ENCODE results near the gene SMARCC1. TPM values are rescaled to one million over a fixed set of nuclear protein-coding genes. Genes with fewer than 3 reads are reported as not detected.
A peak's percentile ranks its signal among the peaks of the same experiment; 100 is the strongest.

The SMARCC1 gene
- total and polyA plus RNA-seq, 4 experiments from 2014 or later = 29.5 to 101 (median 72.7) TPM

- ChIA-PET POLR2A (ENCODE audit: partially characterized antibody) (no interaction called here), CTCF (ENCODE audit: partially characterized antibody) (interaction anchor here (1.1 kb wide), 1 partner anchor 10 kb away, joined by 3 read pairs; no protein-coding TSS in a partner anchor)
- no peaks in the 10 kb centered on the region for H3K27me3 ChIP-seq (ENCODE audit: insufficient read depth, low read length)
- Mint-ChIP-seq H3K27me3 (no peaks in the 10 kb centered on the region), H3K9me3 (peaks cover 0 to 2% (median 0%) of the 10 kb centered on the region in 8 donors), H3K36me3 (no peaks in the 10 kb centered on the region), H3K4me1 (peaks cover 0 to 1% (median 0%) of the 10 kb centered on the region in 4 donors), H3K4me3 (peak overlapping the region in 1 of 8 donors; percentile 46), H3K27ac (no peak overlapping the region)
- no peak overlapping the region for H3K27ac ChIP-seq (ENCODE audit: low read depth, low read length)
- intact Hi-C loops (cut with micrococcal nuclease) = no loop called here
- no peaks in the 10 kb centered on the region for H3K4me1 ChIP-seq (ENCODE audit: insufficient read depth, low read length)
- no peaks in the 10 kb centered on the region for H3K36me3 ChIP-seq (ENCODE audit: insufficient read depth, low read length)
- no peaks in the 10 kb centered on the region for H3K9me3 ChIP-seq (ENCODE audit: control insufficient read depth in 1 of 2, low read length in 2 of 2)
- H3K4me3 ChIP-seq (ENCODE audit: low read length in 2 of 2) = no peak overlapping the region
- no peak for DNase-seq
Observed at GRCh38 chr3:47791193-47791855, 9.6 kb upstream of the SMARCC1 start.

- Histone ChIP-seq H3K36me3 (ENCODE audit: insufficient read depth, low read length) (no peaks in the 10 kb centered on the region), H3K9me3 (ENCODE audit: control insufficient read depth in 1 of 2, low read length in 2 of 2) (no peaks in the 10 kb centered on the region), H3K27me3 (ENCODE audit: insufficient read depth, low read length) (no peaks in the 10 kb centered on the region), H3K4me3 (ENCODE audit: low read length in 2 of 2) (no peak overlapping the region), H3K4me1 (ENCODE audit: insufficient read depth, low read length) (peaks cover 29% of the 10 kb centered on the region), H3K27ac (ENCODE audit: low read depth, low read length) (no peak overlapping the region)
- no peak for DNase-seq
- H3K4me1 Mint-ChIP-seq = peaks cover 16 to 33% (median 22%) of the 10 kb centered on the region in 4 donors
- ChIA-PET POLR2A (ENCODE audit: partially characterized antibody) (interaction anchor here (1.0 kb wide), 1 partner anchor 270 kb away, joined by 3 read pairs; the partner anchor contains the start of gene ELP6), CTCF (ENCODE audit: partially characterized antibody) (interaction anchor here (0.9 kb wide), 1 partner anchor 263 kb away, joined by 3 read pairs; no protein-coding TSS in a partner anchor)
- no peaks in the 10 kb centered on the region for H3K9me3 Mint-ChIP-seq
- peak overlapping the region in 1 of 8 donors; percentile 54 for H3K4me3 Mint-ChIP-seq
- intact Hi-C loops (cut with micrococcal nuclease) = loop anchor here (5.0 to 10.0 kb wide), 2 partner anchors 41 to 199 kb away; no protein-coding TSS in a partner anchor
- peak overlapping the region in 4 of 7 donors; percentile 37 to 65 (median 46) for H3K27ac Mint-ChIP-seq
- H3K36me3 Mint-ChIP-seq = peaks cover 0 to 14% of the 10 kb centered on the region in 2 donors
- no peaks in the 10 kb centered on the region for H3K27me3 Mint-ChIP-seq
Observed at GRCh38 chr3:47783673-47784072, 2.0 kb upstream of the SMARCC1 start.

- Histone ChIP-seq H3K4me1 (ENCODE audit: insufficient read depth, low read length) (peaks cover 39% of the 10 kb centered on the region), H3K4me3 (ENCODE audit: low read length in 2 of 2) (peak overlapping the region; percentile 71 to 91), H3K9me3 (ENCODE audit: control insufficient read depth in 1 of 2, low read length in 2 of 2) (no peaks in the 10 kb centered on the region), H3K27me3 (ENCODE audit: insufficient read depth, low read length) (no peaks in the 10 kb centered on the region), H3K36me3 (ENCODE audit: insufficient read depth, low read length) (no peaks in the 10 kb centered on the region), H3K27ac (ENCODE audit: low read depth, low read length) (peak overlapping the region; percentile 96)
- Mint-ChIP-seq H3K4me1 (peaks cover 16 to 33% (median 21%) of the 10 kb centered on the region in 4 donors), H3K27me3 (no peaks in the 10 kb centered on the region), H3K27ac (peak overlapping the region; percentile 95 to 99 (median 99)), H3K4me3 (peak overlapping the region; percentile 90 to 97 (median 94)), H3K9me3 (no peaks in the 10 kb centered on the region), H3K36me3 (peaks cover 0 to 14% of the 10 kb centered on the region in 2 donors)
- DNase-seq = no peak
- ChIA-PET CTCF (ENCODE audit: partially characterized antibody) (interaction anchor here (0.9 kb wide), 1 partner anchor 262 kb away, joined by 3 read pairs; no protein-coding TSS in a partner anchor), POLR2A (ENCODE audit: partially characterized antibody) (interaction anchor here (1.0 to 1.3 kb wide), 2 partner anchors 13 to 269 kb away, joined by 3 to 7 read pairs; partner anchors contain the start of gene ELP6)
- intact Hi-C loops (cut with micrococcal nuclease) = loop anchor here (5.0 to 10.0 kb wide), 2 partner anchors 40 to 198 kb away; no protein-coding TSS in a partner anchor
Observed at GRCh38 chr3:47782446-47783308, 984 bp upstream of the SMARCC1 start.

GRCh38 chr3:47780741-47781684 is 680 bp downstream of the SMARCC1 start:
- Mint-ChIP-seq H3K27me3 (no peaks in the 10 kb centered on the region), H3K36me3 (peaks cover 0 to 14% of the 10 kb centered on the region in 2 donors), H3K27ac (peak overlapping the region; percentile 89 to 99 (median 97)), H3K4me3 (peak overlapping the region; percentile 92 to 97 (median 93)), H3K4me1 (peaks cover 16 to 33% (median 25%) of the 10 kb centered on the region in 4 donors), H3K9me3 (no peaks in the 10 kb centered on the region)
- no peaks in the 10 kb centered on the region for H3K27me3 ChIP-seq (ENCODE audit: insufficient read depth, low read length)
- H3K9me3 ChIP-seq (ENCODE audit: control insufficient read depth in 1 of 2, low read length in 2 of 2) = no peaks in the 10 kb centered on the region
- peak in 4 of 5 donors; percentile 65 to 87 (median 69) for DNase-seq
- peak overlapping the region; percentile 67 to 91 for H3K4me3 ChIP-seq (ENCODE audit: low read length in 2 of 2)
- peak overlapping the region; percentile 96 for H3K27ac ChIP-seq (ENCODE audit: low read depth, low read length)
- POLR2A ChIA-PET (ENCODE audit: partially characterized antibody) = interaction anchor here (0.8 to 2.2 kb wide), 13 partner anchors 7 to 308 kb away, joined by 3 to 9 read pairs (median 4); partner anchors contain the start of genes DHX30, ELP6 and SCAP
- no peaks in the 10 kb centered on the region for H3K36me3 ChIP-seq (ENCODE audit: insufficient read depth, low read length)
- CTCF ChIA-PET (ENCODE audit: partially characterized antibody) = interaction anchor here (1.2 kb wide), 1 partner anchor 260 kb away, joined by 3 read pairs; no protein-coding TSS in a partner anchor
- intact Hi-C loops (cut with micrococcal nuclease) = loop anchor here (1.0 to 10.0 kb wide), 6 partner anchors 8 to 400 kb away; partner anchors contain the start of genes DHX30, ELP6 and PTPN23
- H3K4me1 ChIP-seq (ENCODE audit: insufficient read depth, low read length) = peaks cover 39% of the 10 kb centered on the region

GRCh38 chr3:47778746-47779145 is 2.9 kb downstream of the SMARCC1 start:
- peaks cover 44% of the 10 kb centered on the region for H3K4me1 ChIP-seq (ENCODE audit: insufficient read depth, low read length)
- peaks cover 0 to 18% of the 10 kb centered on the region in 2 donors for H3K36me3 Mint-ChIP-seq
- peaks cover 20 to 43% (median 32%) of the 10 kb centered on the region in 4 donors for H3K4me1 Mint-ChIP-seq
- H3K9me3 ChIP-seq (ENCODE audit: control insufficient read depth in 1 of 2, low read length in 2 of 2) = no peaks in the 10 kb centered on the region
- H3K27me3 Mint-ChIP-seq = no peaks in the 10 kb centered on the region
- H3K27ac ChIP-seq (ENCODE audit: low read depth, low read length) = no peak overlapping the region
- H3K4me3 Mint-ChIP-seq = no peak overlapping the region
- peaks cover 5% of the 10 kb centered on the region for H3K36me3 ChIP-seq (ENCODE audit: insufficient read depth, low read length)
- no peak for DNase-seq
- ChIA-PET CTCF (ENCODE audit: partially characterized antibody) (no interaction called here), POLR2A (ENCODE audit: partially characterized antibody) (interaction anchor here (1.7 kb wide), 1 partner anchor 10 kb away, joined by 4 read pairs; no protein-coding TSS in a partner anchor)
- H3K27ac Mint-ChIP-seq = no peak overlapping the region
- H3K9me3 Mint-ChIP-seq = peaks cover 0 to 2% (median 0%) of the 10 kb centered on the region in 8 donors
- intact Hi-C loops (cut with micrococcal nuclease) = no loop called here
- H3K4me3 ChIP-seq (ENCODE audit: low read length in 2 of 2) = no peak overlapping the region
- no peaks in the 10 kb centered on the region for H3K27me3 ChIP-seq (ENCODE audit: insufficient read depth, low read length)

- Histone ChIP-seq H3K27ac (ENCODE audit: low read depth, low read length) (no peak overlapping the region), H3K4me1 (ENCODE audit: insufficient read depth, low read length) (peaks cover 10% of the 10 kb centered on the region), H3K27me3 (ENCODE audit: insufficient read depth, low read length) (no peaks in the 10 kb centered on the region), H3K36me3 (ENCODE audit: insufficient read depth, low read length) (peaks cover 14% of the 10 kb centered on the region), H3K4me3 (ENCODE audit: low read length in 2 of 2) (no peak overlapping the region), H3K9me3 (ENCODE audit: control insufficient read depth in 1 of 2, low read length in 2 of 2) (no peaks in the 10 kb centered on the region)
- DNase-seq = no peak
- ChIA-PET POLR2A (ENCODE audit: partially characterized antibody) (interaction anchor here (0.9 kb wide), 1 partner anchor 9 kb away, joined by 4 read pairs; the partner anchor contains the start of gene SMARCC1), CTCF (ENCODE audit: partially characterized antibody) (interaction anchor here (1.7 kb wide), 1 partner anchor 14 kb away, joined by 3 read pairs; no protein-coding TSS in a partner anchor)
- Mint-ChIP-seq H3K4me3 (no peak overlapping the region), H3K27ac (no peak overlapping the region), H3K9me3 (peaks cover 0 to 2% (median 0%) of the 10 kb centered on the region in 8 donors), H3K27me3 (no peaks in the 10 kb centered on the region), H3K4me1 (peaks cover 10 to 28% (median 14%) of the 10 kb centered on the region in 4 donors), H3K36me3 (peaks cover 15 to 26% of the 10 kb centered on the region in 2 donors)
- intact Hi-C loops (cut with micrococcal nuclease) = no loop called here
Observed at GRCh38 chr3:47772788-47773187, 8.9 kb downstream of the SMARCC1 start.
